Measurements from ENCODE around the gene KIF26B.

The KIF26B gene

GRCh38 chr1:245183429-245183828, 28.6 kb downstream of the KIF26B start:
- no peak overlapping the region for H2AFZ ChIP-seq (ENCODE audit: low read depth, low read length, severe bottlenecking)
- no peaks in the 10 kb centered on the region for H3K36me3 ChIP-seq (ENCODE audit: low read length)

GRCh38 chr1:245184779-245185178, 30.0 kb downstream of the KIF26B start:
- TF ChIP-seq CTCF (IDR thresholded peaks at IDR 0.05; ENCODE audit: insufficient read depth, low read length, poor library complexity, severe bottlenecking) (no peak), EZH2phosphoT487 (conservative IDR thresholded peaks at IDR 0.05; ENCODE audit: low read length) (no peak)
- Histone ChIP-seq H2AFZ (ENCODE audit: low read depth, low read length, severe bottlenecking) (no peak overlapping the region), H3K4me3 (ENCODE audit: insufficient read depth, low read length, poor library complexity, severe bottlenecking) (no peak overlapping the region), H3K79me2 (ENCODE audit: insufficient read depth, low read length) (no peaks in the 10 kb centered on the region), H4K20me1 (ENCODE audit: low read depth, low read length) (no peaks in the 10 kb centered on the region), H3K27ac (ENCODE audit: low read depth, low read length) (no peak overlapping the region), H3K36me3 (ENCODE audit: low read length) (no peaks in the 10 kb centered on the region), H3F3A (ENCODE audit: insufficient read depth) (no peaks in the 10 kb centered on the region), H3K4me2 (ENCODE audit: low read depth, low read length, poor library complexity, severe bottlenecking) (no peak overlapping the region), H3K9me3 (ENCODE audit: insufficient read depth, low read length) (no peaks in the 10 kb centered on the region), H3K9me2 (replicated peaks; ENCODE audit: insufficient read depth, low read length) (no peaks in the 10 kb centered on the region), H3K27me3 (ENCODE audit: low read length) (no peaks in the 10 kb centered on the region), H3K9ac (ENCODE audit: low read length) (no peak overlapping the region)

More at GRCh38 chr1:245183429-245183828, 28.6 kb downstream of the KIF26B start:
- Histone ChIP-seq H4K20me1 (ENCODE audit: low read depth, low read length) (no peaks in the 10 kb centered on the region), H3K9me2 (replicated peaks; ENCODE audit: insufficient read depth, low read length) (no peaks in the 10 kb centered on the region), H3K9me3 (ENCODE audit: insufficient read depth, low read length) (no peaks in the 10 kb centered on the region), H3K79me2 (ENCODE audit: insufficient read depth, low read length) (no peaks in the 10 kb centered on the region), H3K4me2 (ENCODE audit: low read depth, low read length, poor library complexity, severe bottlenecking) (no peak overlapping the region), H3K27me3 (ENCODE audit: low read length) (no peaks in the 10 kb centered on the region; the same call in 1 of the 2 replicates), H3K4me3 (ENCODE audit: insufficient read depth, low read length, poor library complexity, severe bottlenecking) (no peak overlapping the region), H3K9ac (ENCODE audit: low read length) (no peak overlapping the region), H3K27ac (ENCODE audit: low read depth, low read length) (no peak overlapping the region), H3F3A (ENCODE audit: insufficient read depth) (no peaks in the 10 kb centered on the region)
- no peak for TF ChIP-seq CTCF (IDR thresholded peaks at IDR 0.05; ENCODE audit: insufficient read depth, low read length, poor library complexity, severe bottlenecking)
- no peak for TF ChIP-seq EZH2phosphoT487 (conservative IDR thresholded peaks at IDR 0.05; ENCODE audit: low read length)

GRCh38 chr1:245188403-245188802, 33.6 kb downstream of the KIF26B start:
- Histone ChIP-seq H3K79me2 (ENCODE audit: insufficient read depth, low read length) (no peaks in the 10 kb centered on the region), H3K27ac (ENCODE audit: low read depth, low read length) (no peak overlapping the region), H3K36me3 (ENCODE audit: low read length) (no peaks in the 10 kb centered on the region), H3K9me2 (replicated peaks; ENCODE audit: insufficient read depth, low read length) (no peaks in the 10 kb centered on the region), H3K9ac (ENCODE audit: low read length) (no peak overlapping the region), H3F3A (ENCODE audit: insufficient read depth) (no peaks in the 10 kb centered on the region), H3K4me3 (ENCODE audit: insufficient read depth, low read length, poor library complexity, severe bottlenecking) (no peak overlapping the region), H3K27me3 (ENCODE audit: low read length) (no peaks in the 10 kb centered on the region), H3K4me2 (ENCODE audit: low read depth, low read length, poor library complexity, severe bottlenecking) (no peak overlapping the region), H2AFZ (ENCODE audit: low read depth, low read length, severe bottlenecking) (no peak overlapping the region), H3K9me3 (ENCODE audit: insufficient read depth, low read length) (0 out of 2 replicates have a peak, but pooled peaks cover 4% of the 10 kb centered on the region), H4K20me1 (ENCODE audit: low read depth, low read length) (no peaks in the 10 kb centered on the region)
- no peak for TF ChIP-seq CTCF (IDR thresholded peaks at IDR 0.05; ENCODE audit: insufficient read depth, low read length, poor library complexity, severe bottlenecking)
- TF ChIP-seq EZH2phosphoT487 (conservative IDR thresholded peaks at IDR 0.05; ENCODE audit: low read length): no peak

Measured in SU-DHL-6 (cell line).